ENCODE measurements around the gene GHRHR. TPM values are rescaled to one million over a fixed set of nuclear protein-coding genes. Genes with fewer than 3 reads are reported as not detected.

Gene GHRHR
- polyA plus RNA-seq, 1 donor from 2014 or later: not detected

DNA sequence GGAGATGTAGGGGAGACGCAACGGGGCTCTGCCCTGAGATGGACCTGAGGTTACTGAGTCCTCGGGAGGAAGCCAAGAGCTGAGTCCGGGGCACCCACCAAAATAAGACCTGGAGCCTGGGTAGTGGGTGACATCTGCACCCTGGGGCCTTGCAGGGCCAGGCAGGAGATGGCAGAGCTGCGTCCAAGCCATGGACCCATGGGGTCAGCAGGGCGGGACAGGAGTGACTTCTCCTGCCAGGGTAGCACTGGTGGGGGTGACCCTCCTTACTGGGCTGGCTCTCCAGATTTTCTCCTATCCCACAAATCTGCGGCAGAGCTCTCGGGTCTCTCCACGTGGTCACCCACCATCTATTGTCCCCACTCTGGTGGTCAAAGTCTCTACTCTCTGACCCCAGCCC lies 2.1 kb downstream of the GHRHR start:
- TF ChIP-seq RAD21 (conservative IDR thresholded peaks at IDR 0.05) (no peak), POLR2AphosphoS5 (IDR thresholded peaks at IDR 0.05) (no peak), SMC3 (conservative IDR thresholded peaks at IDR 0.05; ENCODE audit: poor library complexity) (no peak), EP300 (conservative IDR thresholded peaks at IDR 0.05; ENCODE audit: poor library complexity, severe bottlenecking) (no peak), EZH2 (IDR thresholded peaks at IDR 0.05; ENCODE audit: borderline replicate concordance, insufficient read depth, low read length, poor library complexity, severe bottlenecking) (no peak), MXI1 (conservative IDR thresholded peaks at IDR 0.05; ENCODE audit: poor library complexity, severe bottlenecking) (no peak)
- TF ChIP-seq, protein P1, sequence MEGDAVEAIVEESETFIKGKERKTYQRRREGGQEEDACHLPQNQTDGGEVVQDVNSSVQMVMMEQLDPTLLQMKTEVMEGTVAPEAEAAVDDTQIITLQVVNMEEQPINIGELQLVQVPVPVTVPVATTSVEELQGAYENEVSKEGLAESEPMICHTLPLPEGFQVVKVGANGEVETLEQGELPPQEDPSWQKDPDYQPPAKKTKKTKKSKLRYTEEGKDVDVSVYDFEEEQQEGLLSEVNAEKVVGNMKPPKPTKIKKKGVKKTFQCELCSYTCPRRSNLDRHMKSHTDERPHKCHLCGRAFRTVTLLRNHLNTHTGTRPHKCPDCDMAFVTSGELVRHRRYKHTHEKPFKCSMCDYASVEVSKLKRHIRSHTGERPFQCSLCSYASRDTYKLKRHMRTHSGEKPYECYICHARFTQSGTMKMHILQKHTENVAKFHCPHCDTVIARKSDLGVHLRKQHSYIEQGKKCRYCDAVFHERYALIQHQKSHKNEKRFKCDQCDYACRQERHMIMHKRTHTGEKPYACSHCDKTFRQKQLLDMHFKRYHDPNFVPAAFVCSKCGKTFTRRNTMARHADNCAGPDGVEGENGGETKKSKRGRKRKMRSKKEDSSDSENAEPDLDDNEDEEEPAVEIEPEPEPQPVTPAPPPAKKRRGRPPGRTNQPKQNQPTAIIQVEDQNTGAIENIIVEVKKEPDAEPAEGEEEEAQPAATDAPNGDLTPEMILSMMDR (IDR thresholded peaks at IDR 0.05; ENCODE audit: poor library complexity, severe bottlenecking): no peak
- TF ChIP-seq, protein P2, sequence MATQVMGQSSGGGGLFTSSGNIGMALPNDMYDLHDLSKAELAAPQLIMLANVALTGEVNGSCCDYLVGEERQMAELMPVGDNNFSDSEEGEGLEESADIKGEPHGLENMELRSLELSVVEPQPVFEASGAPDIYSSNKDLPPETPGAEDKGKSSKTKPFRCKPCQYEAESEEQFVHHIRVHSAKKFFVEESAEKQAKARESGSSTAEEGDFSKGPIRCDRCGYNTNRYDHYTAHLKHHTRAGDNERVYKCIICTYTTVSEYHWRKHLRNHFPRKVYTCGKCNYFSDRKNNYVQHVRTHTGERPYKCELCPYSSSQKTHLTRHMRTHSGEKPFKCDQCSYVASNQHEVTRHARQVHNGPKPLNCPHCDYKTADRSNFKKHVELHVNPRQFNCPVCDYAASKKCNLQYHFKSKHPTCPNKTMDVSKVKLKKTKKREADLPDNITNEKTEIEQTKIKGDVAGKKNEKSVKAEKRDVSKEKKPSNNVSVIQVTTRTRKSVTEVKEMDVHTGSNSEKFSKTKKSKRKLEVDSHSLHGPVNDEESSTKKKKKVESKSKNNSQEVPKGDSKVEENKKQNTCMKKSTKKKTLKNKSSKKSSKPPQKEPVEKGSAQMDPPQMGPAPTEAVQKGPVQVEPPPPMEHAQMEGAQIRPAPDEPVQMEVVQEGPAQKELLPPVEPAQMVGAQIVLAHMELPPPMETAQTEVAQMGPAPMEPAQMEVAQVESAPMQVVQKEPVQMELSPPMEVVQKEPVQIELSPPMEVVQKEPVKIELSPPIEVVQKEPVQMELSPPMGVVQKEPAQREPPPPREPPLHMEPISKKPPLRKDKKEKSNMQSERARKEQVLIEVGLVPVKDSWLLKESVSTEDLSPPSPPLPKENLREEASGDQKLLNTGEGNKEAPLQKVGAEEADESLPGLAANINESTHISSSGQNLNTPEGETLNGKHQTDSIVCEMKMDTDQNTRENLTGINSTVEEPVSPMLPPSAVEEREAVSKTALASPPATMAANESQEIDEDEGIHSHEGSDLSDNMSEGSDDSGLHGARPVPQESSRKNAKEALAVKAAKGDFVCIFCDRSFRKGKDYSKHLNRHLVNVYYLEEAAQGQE (IDR thresholded peaks at IDR 0.05; ENCODE audit: borderline replicate concordance): no peak

DNA sequence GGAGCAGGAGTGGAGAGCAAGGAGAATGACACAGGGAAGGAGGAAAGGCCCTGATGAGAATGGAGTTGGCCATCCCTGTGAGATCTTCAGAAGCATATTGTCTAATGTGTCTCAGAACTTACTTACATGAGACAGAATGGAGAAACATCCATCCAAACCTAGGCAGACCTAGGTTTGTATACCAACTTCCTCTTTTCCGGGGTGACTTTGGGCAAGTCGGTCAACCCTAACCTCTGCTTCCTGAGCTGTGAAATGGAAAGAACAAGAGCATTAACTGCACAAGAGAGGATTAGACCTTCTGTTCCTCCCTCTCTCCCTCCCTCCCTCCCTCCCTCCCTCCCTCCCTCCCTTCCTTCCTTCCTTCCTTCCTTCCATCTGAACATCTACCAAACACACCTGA lies 4.5 kb downstream of the GHRHR start:
- TF ChIP-seq, protein P2 (IDR thresholded peaks at IDR 0.05; ENCODE audit: borderline replicate concordance): no peak
- TF ChIP-seq, protein P1 (IDR thresholded peaks at IDR 0.05; ENCODE audit: poor library complexity, severe bottlenecking): no peak
- TF ChIP-seq POLR2AphosphoS5 (IDR thresholded peaks at IDR 0.05) (no peak), TAF1 (IDR thresholded peaks at IDR 0.05; ENCODE audit: low read depth) (no peak), EZH2 (IDR thresholded peaks at IDR 0.05; ENCODE audit: borderline replicate concordance, insufficient read depth, low read length, poor library complexity, severe bottlenecking) (no peak), SMC3 (conservative IDR thresholded peaks at IDR 0.05; ENCODE audit: poor library complexity) (no peak), RAD21 (conservative IDR thresholded peaks at IDR 0.05) (no peak), MXI1 (conservative IDR thresholded peaks at IDR 0.05; ENCODE audit: poor library complexity, severe bottlenecking) (no peak), EP300 (conservative IDR thresholded peaks at IDR 0.05; ENCODE audit: poor library complexity, severe bottlenecking) (no peak)
- no peak overlapping the region for H2AFZ ChIP-seq (ENCODE audit: low read depth, low read length)
- no peak overlapping the region for H3K9ac ChIP-seq (ENCODE audit: low read length)
- no peaks in the 10 kb centered on the region for H3F3A ChIP-seq (ENCODE audit: insufficient read depth, low read length, poor library complexity, severe bottlenecking)
- H3K79me2 ChIP-seq (replicated peaks; ENCODE audit: insufficient read depth, low read length): no peaks in the 10 kb centered on the region
- H3K9me2 ChIP-seq (ENCODE audit: insufficient read depth, low read length): no peaks in the 10 kb centered on the region
- H3K27ac ChIP-seq (ENCODE audit: low read length): no peak overlapping the region
- no peaks in the 10 kb centered on the region for H3K36me3 ChIP-seq (ENCODE audit: insufficient read depth, low read length)
- H3K9me3 ChIP-seq (ENCODE audit: low read length): no peaks in the 10 kb centered on the region
- H3K4me2 ChIP-seq (ENCODE audit: low read length): no peak overlapping the region
- no peaks in the 10 kb centered on the region for H3K27me3 ChIP-seq (ENCODE audit: insufficient read depth, low read depth, low read length)
- H3K4me3 ChIP-seq (ENCODE audit: low read length): no peak overlapping the region
- H4K20me1 ChIP-seq (ENCODE audit: insufficient read depth): no peaks in the 10 kb centered on the region

More for the DNA sequence above, 2.1 kb downstream of the GHRHR start:
- no peaks in the 10 kb centered on the region for H3K9me3 ChIP-seq (ENCODE audit: low read length)
- H3K4me3 ChIP-seq (ENCODE audit: low read length): no peak overlapping the region
- H3K9ac ChIP-seq (ENCODE audit: low read length): no peak overlapping the region
- no peak overlapping the region for H3K27ac ChIP-seq (ENCODE audit: low read length)
- no peak overlapping the region for H2AFZ ChIP-seq (ENCODE audit: low read depth, low read length)
- no peaks in the 10 kb centered on the region for H3F3A ChIP-seq (ENCODE audit: insufficient read depth, low read length, poor library complexity, severe bottlenecking)
- no peaks in the 10 kb centered on the region for H3K27me3 ChIP-seq (ENCODE audit: insufficient read depth, low read depth, low read length)
- H3K79me2 ChIP-seq (replicated peaks; ENCODE audit: insufficient read depth, low read length): no peaks in the 10 kb centered on the region
- H3K9me2 ChIP-seq (ENCODE audit: insufficient read depth, low read length): no peaks in the 10 kb centered on the region
- H4K20me1 ChIP-seq (ENCODE audit: insufficient read depth): no peaks in the 10 kb centered on the region
- no peak overlapping the region for H3K4me2 ChIP-seq (ENCODE audit: low read length)
- no peaks in the 10 kb centered on the region for H3K36me3 ChIP-seq (ENCODE audit: insufficient read depth, low read length)

All from neural cell (in vitro differentiated cells).